GM12891 (cell line): ENCODE data around the gene STATH.

Source experiments
- POLR2A ChIP-seq: IDR thresholded peaks from 2 replicates; pipeline ENCODE4 v1.6.1; 2011; ENCODE audit warnings: low read depth, low read length, control low read depth
- SPI1 ChIP-seq: IDR thresholded peaks from 2 replicates; pipeline ENCODE4 v1.6.1; 2011; ENCODE audit warnings: low read depth, low read length, control low read depth

GRCh38 chr4:70008771-70009170 is 13.0 kb downstream of the STATH start:
- TF ChIP-seq POLR2A (no peak), SPI1 (no peak)
